ENCODE data around the gene KLC3.

Gene KLC3

DNA sequence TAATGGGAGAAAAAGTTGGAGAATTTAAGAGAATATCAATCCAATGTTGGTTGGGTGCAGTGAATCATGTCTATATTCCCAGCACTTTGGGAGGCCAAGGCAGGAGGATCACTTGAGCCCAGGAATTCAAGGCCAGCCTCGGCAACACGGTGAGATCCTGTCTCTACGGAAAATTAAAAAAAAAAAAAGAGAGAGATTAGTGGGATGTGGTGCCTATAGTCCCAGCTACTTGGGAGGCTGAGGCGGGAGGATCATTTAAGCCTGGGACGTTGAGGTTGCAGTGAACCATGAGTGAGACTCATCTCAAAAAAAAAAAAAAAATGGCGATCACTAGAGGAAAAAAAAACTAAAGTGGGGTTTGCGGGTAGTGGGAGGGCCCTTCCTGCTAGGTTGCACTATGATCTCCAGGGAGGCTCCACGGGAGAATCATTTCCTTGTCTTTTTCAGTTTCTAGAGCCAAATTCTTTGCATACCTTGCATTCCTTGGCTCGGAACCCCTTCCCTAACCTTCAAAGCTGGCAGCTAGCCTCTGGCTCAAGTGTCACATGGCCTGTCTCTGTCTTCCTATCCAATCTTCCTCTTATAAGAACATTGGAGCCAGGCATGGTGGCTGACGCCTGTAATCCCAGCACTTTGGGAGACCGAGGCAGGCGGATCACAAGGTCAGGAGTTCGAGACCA, 35.6 kb downstream of the KLC3 start:
- DNase-seq (ENCODE audit: low spot score): no peak

DNA sequence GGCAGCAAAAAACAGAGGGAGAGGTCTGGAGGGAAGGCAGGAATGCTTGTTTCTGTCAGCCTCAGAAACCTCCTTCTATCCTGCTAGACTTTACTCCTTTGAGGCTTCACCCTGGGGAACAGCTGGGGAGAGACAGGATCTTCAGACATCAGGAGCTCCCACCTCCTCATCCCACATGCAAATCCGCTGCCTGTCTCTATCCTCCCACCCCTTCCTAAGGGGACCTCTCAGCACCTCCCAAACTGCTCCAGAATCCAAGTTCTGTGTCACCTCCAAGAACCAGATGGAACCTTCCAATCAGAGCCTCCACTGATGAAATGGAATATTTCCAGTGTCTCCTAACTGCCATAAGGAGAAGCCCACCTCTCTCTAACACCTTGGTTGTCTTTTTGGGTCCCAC, 39.6 kb downstream of the KLC3 start:
- DNase-seq (ENCODE audit: low spot score): no peak

DNA sequence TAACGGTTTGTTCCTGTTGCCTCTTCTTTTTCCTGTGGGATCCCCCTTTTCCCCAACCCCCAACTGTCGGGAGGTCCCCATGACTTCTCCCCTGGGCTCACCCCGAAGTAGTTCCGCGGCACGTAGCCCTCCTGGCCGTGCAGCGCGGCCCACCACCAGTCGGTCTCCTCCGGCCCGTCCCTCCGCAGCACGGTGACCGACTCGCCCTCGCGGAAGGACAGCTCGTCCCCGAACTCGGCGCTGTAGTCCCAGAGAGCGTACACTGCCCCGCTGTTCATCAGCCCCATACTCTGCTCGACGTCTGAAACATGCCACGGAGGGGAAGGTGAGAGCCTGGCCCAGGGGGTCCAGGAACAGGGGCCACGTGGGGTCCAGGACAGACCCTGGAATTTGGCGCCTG, 41.9 kb downstream of the KLC3 start:
- DNase-seq (ENCODE audit: low spot score): no peak

DNA sequence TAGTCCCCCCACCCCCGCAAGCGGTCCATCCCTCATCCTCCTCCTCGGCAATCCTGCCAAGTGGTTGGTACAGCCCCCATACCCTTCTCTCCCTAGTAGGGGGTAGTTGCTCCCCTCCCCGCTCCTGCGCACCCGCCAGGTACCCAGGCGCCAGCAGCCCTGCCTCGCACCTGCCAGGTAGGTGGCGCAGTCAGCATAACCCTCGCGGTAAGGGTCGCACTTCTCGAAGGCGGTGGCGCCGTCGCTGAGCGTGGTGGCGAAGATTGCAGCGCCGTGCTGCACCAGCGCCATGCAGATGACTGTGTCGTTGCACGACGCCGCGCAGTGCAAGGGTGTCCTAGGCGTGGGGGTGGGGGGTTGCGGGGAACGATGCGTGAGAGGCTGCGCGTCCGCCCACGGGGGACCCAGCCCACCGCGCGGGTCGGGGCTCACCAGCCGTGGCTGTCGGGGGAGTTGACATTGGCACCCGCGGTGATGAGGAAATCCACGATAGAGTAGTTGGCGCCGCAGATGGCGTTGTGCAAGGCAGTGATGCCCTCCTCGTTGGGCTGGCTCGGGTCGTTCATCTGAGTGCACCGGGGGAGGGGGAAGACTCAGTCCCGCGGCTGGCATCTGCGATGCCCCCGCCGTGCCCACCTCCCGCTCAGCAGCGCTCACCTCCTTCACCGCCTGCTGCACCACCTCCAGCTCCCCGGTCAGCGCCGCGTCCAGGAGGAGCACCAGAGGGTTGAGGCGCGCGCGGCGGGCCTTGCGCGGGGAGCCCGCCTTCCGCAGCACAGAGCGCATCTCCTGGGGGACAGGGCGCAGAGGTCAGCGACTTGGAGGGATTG, 45.1 kb downstream of the KLC3 start:
- no peak for DNase-seq (ENCODE audit: low spot score)

DNA sequence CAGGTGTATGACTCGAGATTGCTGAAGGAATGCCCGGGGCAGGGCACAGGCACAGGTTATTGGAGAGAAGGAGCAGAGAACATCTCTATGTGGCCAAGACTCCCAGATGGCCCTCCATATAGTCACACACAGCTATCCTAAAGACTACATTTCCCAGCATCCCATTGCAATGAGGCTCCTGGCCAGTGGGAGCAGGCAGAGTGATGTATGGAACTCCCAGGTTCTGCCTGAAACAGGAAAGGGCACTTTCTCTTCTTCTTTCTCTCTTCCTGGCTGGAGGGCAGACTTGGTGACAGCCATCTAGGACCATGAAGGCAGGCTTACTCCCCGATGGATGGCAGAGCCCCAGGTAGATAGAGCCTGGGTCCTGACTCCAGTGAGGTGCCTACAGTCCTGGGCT, 50.8 kb downstream of the KLC3 start:
- DNase-seq (ENCODE audit: low spot score): no peak

DNA sequence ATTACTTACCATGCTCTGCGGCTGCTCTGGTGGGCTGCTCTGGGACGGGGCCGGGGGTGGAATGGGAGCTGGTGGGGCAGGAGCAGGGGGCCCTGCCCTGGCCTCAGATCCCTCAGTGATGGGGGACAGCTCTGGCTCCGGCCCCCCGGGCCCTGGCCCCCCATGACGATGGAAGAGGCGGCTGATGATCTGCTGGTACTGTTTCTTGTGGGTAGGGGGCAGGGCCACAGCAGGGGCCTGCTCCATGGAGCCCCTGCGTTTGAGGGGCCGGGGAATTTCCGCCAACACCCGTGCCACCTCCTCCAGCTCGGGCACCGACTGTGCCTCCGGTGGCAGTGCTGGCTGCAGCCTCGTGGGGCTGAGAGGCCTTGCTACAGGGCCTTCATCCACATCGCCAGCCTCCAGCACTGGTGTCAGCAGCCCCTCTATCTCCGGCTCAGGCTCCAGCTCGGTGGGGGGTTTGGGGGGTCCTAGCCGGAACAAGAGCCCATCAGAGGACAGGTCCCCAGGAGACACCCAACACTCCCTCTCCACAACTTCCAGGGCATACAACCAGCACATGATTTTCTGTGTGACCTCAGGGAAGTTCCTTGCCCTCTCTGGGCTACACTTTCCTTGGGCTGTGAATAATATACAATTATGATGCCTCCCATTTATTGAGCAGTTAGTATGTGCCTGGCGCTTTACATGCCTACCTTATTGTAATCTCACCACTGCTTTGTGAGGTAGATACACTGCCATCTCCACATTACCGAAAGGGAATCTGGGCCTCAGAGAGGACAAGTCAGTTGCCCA, 51.5 kb downstream of the KLC3 start:
- no peak for DNase-seq (ENCODE audit: low spot score)

DNA sequence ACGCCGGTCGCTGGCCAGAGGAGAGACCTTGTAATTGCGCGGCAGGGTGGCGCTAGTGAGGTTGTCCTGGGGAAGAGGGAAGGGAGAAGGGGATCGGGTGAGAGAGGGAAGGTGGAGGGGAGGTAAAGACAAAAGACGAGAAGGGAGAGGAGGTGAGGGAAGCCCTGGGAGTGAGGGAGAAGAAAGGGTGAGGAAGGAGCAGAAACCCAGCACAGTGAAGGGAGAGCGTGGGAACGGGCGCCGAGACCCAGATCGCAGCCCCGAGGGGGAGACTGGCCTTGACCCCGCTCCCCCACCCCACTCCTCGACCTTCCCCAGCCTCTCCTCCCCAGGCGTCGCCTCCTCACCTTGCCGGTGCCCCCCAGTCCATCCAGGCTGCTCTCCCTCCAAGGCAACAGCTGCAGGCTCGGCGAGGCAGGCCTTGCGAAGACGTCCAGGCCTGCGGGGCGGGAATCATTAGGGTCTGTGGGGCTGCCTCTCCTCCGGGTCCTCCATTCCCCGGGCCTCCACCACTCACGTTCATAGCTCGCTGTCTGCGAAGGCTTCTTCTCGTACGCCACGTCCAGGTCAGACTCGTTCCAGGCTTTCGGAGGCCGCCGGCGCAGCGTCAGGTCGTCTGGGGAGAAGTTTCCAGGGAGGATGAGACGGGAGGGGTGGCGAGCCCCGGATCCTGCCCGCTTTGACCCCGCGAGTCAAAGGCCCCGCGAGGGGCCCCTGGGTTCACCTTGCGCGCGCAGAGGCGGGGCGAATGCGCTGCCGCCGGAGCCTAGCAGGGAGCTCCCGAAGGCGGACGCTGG, 55.5 kb downstream of the KLC3 start:
- DNase-seq (ENCODE audit: low spot score): no peak

- no peak for DNase-seq (ENCODE audit: low spot score)
Observed at GRCh38 chr19:45400192-45400591, 59.6 kb downstream of the KLC3 start.

Data from germinal center (tissue), 1 donor.